Ramos (cell line): ENCODE results near the gene CELA2A.
"Not testable (repeated sequence)": the region's sequence is repeated elsewhere in the genome, so short reads cannot be mapped to it uniquely, and the experiment has no call there.

ENCODE experiments used
- in situ Hi-C: fragments of 300-500 bp; cut with MboI; formaldehyde crosslinking; loops from one replicate; pipeline ENCODE4 v1.14.3; 2022; ENCODE audit warnings: low sequenced_read_pairs; ENCODE audit not compliant: unreplicated experiment

Gene CELA2A

DNA sequence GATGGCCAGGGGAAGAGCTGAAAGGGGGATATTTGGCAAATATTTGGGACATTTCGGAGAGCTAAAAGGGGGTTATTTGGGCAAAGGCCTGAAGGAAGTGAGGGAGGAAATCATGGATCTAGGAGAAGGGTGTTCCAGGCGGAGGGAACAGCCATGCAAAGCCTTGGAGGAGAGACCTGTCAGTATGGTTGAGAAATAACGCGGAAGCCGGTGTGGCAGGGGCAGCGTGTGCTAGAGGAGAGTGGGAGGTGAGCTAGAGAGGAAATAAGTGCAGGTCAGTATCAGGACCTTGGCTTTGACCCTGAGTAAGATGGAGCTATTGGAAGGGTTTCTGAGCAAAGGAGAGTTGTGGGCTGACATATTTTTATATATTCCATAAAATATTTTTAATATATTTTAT lies 15.3 kb upstream of the CELA2A start:
- in situ Hi-C loops, result loop anchor here (25.0 kb wide), 1 partner anchor 304 kb away; no protein-coding TSS in a partner anchor

DNA sequence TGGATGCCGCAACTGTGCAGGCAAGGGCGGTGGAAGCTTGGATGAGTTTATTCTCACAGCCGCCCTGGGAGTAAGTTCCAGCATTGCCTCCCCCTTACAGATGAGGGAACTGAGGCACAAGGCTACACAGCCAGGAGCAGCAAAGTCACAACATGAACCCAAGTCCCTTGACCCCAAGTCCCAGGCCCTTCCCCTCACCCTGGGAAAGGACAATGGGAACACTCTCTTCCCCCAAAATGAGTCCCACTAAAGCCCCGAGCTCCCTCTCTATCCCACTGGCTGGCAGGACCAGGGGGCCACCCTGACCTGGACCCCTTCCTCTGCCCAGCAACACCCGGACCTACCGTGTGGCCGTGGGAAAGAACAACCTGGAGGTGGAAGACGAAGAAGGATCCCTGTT lies 14.4 kb upstream of the CELA2A start:
- in situ Hi-C loops, result loop anchor here (25.0 kb wide), 1 partner anchor 305 kb away; no protein-coding TSS in a partner anchor

DNA sequence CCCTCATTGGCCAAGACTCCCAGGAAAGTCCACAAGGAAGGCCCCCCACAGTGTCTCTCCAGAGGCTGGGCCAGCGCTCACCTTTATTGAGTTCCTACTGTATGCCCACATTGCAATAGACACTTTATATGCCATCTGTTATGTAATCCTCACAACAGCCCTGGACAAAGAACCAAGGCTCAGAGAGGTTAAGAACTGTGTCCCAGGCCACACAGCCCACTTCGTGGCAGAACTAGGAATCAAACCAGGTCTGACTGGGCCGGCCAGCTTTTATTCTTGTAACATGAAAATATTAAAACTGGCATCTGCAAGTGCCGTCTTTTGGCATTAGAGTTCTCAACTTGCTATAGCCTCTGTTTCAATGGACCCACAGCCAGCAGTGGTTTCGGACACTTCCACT lies 13.8 kb upstream of the CELA2A start:
- in situ Hi-C loops, result loop anchor here (25.0 kb wide), 1 partner anchor 305 kb away; no protein-coding TSS in a partner anchor

DNA sequence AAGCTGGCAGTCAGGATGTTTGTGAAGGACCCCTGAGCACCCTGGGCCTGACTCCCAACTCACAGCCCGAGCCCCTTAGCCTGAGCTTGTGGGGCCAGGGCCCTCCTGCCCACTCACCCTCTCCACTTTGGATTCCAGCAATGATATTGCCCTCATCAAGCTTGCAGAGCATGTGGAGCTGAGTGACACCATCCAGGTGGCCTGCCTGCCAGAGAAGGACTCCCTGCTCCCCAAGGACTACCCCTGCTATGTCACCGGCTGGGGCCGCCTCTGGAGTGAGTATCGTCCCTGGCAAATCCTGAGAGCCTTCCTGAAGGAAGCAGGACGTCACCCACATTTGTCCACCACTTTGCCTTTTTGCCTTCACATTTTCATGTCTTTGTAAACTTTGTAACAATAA lies 13.3 kb upstream of the CELA2A start:
- in situ Hi-C loops, result loop anchor here (25.0 kb wide), 1 partner anchor 306 kb away; no protein-coding TSS in a partner anchor

DNA sequence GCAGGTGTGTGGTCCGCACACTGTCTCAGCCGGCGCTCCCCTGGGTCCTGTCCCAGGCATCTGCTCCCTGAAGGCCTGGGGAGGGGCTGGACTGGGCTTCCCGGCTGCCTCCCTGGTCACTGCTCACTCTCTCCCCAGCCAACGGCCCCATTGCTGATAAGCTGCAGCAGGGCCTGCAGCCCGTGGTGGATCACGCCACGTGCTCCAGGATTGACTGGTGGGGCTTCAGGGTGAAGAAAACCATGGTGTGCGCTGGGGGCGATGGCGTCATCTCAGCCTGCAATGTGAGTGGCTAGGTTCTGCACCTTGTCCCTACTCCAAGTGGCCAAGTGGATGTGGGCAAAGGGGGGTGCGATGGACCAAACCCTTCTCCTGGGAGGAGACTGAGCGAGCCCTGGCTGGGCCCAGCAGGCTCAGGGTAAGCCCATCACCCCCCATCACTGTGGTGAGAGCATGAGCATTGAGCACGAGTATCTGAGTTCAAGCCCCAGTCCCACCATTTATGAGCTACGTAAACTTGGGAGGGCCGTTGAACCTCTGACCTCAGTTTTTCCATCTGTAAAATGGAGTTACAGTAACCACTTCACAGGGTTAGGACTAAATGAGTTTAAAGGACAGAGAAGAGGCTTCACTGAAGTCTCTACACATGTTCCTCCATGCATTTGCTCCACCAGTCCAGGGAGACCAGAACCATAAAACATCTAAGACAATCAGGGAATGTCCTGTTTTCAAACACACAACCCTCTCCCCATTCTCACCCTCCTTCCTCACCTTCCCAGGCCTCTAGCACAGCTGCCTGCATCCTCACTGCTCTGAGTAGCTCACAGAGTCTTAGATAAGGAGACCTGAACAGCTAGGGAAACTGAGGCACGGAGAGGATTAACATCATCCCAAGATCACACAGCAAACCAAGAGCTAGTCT lies 11.8 kb upstream of the CELA2A start:
- in situ Hi-C loops, result loop anchor here (25.0 kb wide), 1 partner anchor 307 kb away; no protein-coding TSS in a partner anchor

DNA sequence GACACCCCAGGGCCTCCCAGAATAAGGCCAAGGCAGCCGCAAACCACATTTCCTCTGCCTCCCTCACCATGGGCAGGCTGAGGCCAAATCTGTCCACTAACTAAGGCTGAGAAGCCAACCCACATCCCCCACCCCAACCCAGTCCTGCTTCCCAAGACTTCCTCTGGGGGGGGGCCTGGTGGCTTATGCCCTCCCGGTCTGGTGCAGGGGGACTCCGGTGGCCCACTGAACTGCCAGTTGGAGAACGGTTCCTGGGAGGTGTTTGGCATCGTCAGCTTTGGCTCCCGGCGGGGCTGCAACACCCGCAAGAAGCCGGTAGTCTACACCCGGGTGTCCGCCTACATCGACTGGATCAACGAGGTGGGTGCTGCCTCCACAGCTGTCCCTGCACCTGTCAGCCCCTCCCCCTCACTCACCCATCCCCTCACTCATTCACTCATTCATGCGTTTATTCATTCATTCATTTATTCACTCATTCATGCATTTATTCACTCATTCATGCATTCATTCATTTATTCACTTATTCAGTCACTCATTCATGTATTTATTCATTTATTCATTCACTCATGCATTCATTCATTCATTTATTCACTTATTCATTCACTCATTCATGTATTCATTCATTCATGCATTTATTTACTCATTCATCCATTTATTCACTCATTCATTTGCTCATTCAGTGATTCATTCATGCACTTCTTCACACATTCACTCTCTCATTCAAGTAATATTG lies 11.0 kb upstream of the CELA2A start:
- in situ Hi-C loops, result loop anchor here (25.0 kb wide), 1 partner anchor 308 kb away; no protein-coding TSS in a partner anchor

DNA sequence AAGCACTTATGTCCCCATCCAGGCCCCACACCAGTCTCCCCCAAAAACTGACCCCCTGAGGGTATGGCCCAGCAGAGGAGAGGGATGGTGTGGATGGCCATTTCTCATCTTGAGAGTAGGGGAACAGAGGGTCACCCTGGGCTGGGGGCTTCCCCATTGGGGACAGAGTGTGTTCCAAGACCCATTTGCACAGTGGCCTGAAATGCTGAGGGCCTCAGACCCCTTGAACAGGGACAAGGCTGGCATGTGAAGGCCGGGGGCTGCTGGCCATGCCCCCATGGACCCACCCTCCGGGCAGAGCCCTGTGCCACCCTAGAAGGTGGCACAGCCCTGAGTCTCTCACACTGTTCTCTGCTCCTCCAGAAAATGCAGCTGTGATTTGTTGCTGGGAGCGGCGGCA lies 10.3 kb upstream of the CELA2A start:
- in situ Hi-C loops, result loop anchor here (25.0 kb wide), 1 partner anchor 309 kb away; no protein-coding TSS in a partner anchor

DNA sequence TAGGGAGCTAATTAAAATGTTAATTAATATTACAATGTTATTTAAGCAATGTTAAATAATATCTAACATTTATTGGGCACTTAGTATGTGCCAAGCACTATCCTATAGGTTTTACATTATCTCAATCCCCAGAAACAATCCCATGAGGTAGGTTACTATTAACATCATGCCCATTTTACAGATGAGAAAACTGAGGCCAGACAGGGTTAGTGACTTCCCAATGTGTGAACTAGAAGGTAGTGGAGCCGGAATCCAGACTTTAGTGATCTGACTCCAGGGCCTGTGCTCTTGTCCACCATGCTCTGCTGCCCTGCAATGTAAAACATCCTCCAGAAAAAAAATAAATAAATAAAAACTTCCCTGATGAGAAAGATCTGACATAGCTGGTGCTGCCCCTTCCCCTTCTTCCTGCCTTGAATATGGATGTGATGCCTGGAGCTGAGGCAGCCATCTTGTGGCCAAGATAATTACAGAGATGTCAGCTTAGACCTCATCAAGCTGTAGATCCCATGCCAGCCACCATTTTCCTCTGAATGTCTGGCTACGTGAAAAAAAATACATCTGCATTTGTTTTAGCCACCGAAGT lies 7.6 kb upstream of the CELA2A start:
- in situ Hi-C loops, result loop anchor here (25.0 kb wide), 1 partner anchor 312 kb away; no protein-coding TSS in a partner anchor

DNA sequence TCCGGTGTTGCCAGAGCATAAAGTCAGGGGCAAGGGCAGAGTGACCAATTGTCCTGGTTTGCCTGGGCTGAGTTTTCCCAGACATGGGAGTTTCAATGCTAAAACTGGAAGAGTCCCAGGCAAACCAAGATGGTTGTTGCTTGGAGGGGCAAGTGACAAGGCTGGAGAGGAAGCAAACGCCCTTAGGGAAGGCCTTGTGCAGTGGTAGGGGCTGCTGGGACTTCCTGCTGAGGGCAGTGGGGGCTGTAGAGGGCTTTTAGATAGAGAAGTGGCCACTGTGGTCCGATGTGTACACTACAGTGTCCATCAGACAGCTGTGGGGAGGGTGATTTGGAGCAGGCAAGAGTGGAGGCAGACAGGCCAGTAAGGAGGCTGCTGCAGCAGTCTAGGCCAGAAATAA lies 7.0 kb upstream of the CELA2A start:
- in situ Hi-C loops, result loop anchor here (25.0 kb wide), 1 partner anchor 312 kb away; no protein-coding TSS in a partner anchor

DNA sequence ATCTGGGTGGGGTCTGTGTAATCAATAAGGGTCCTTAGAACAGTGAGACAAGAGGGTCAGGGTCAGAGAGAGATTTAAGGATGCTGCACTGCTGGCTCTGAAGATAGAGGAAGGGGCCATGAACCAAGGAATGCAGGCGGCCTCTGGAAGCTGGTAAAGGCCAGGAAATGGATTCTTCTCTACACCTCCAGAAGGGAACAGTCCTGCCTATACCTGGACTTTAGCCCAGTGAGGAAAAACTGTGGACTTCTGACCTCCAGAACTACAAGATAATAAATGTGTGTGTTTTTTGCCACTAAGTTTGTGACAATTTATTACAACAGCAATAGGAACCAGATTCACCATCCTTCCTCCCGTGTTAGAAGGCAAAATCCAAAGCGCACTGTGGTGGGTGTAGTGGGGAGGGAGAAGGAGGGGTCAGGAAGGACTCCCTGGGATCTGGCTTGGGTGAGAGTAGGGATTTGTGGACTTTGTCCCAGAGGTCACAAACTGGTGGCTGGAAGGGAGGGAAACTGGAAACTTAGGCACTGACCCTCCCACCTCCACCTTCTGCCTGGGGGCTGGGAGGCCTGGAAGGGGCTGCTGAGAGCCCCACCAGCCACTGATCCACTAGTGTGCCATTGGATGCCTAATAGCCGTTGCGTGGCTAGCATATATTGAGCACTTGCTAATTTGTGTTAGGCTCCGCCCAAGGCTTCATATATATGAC lies 5.4 kb upstream of the CELA2A start:
- in situ Hi-C loops, result no loop called here

DNA sequence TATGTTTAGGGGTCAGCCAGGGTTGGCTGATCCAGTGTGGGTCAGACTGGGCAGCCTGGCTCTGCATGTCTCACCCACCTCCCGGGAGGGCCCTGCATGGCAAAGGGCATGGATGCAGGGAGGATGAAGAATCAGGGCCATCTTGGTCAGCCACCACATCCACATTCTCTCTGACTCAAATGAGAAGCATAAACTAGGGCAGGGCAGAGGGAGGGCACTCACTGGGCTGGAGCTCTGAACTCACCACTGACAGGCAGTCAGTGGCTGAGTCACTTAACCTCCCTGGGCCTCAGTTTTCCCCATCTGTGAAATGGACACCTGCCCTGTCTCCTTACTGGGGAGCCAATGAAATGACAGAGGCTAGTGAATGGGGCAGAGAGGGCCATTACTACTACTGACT lies 4.3 kb upstream of the CELA2A start:
- in situ Hi-C loops, result no loop called here

DNA sequence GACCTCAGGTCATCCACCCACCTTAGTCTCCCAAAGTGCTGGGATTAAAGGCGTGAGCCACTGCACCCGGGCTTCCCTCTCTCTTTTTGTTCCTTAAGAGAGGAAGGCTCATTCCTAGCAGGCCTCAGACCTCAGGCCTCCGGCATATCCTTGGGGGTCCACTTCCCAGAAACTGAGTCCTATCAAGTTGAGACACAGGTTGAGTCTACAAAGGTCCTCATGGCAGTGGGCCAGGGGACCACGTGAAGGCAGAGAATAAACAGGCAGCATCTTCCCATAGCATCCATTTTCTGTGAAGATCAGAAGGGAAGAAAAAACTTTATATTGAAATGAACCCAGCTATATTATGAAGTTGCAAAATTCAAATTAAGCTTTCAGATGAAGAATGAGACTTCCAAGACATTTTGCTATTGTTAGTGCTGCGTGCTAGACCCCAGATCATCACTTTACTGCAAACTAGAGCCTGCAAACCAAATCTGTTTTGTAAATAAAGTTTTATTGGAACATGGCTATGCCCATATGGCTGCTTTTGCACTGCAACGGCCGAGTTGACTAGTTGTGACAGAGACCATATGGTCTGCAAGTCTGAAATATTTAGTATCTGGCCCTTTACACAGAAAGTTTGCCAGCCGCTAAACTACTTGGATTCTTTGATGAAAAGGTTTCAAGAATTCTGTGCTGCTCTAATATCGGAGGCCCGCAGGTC lies 3.5 kb upstream of the CELA2A start:
- in situ Hi-C loops, result no loop called here

DNA sequence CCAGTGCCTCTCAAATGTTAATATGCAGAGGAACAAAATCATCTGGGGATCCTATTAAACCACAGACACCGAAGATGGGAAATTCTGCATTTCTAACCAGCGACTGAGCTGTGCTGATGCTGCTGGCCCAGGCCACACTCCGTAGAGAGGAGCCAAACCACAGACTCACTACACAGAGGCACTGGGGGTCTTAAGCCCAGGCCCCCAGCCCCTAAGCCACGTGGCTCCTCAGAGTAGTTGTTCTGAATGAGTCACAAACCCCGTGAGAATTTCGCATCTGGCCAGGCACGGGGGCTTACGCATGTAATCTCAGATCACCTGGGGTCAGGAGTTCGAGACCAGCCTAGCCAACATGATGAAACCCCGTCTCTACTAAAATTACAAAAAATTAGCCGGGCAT lies 2.8 kb upstream of the CELA2A start:
- in situ Hi-C loops, result no loop called here

DNA sequence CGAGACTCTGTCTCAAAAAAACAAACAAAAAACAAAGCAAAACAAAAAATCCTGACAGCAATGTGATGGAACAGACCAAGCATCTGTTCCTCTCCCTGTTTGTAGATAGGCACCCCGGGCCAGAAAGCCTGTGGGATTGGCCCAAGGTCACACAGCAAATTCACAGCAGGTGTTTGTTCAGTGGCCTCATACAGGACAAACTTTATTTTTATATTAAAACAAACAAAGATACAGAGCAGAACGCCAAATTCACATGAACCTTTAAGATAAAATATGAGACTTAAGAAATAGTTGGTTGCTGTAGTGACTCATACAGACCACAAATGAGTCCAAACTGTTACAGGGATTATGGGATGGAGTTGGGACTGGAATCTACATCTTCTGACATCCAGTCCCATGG lies 2.3 kb upstream of the CELA2A start:
- in situ Hi-C loops, result no loop called here

DNA sequence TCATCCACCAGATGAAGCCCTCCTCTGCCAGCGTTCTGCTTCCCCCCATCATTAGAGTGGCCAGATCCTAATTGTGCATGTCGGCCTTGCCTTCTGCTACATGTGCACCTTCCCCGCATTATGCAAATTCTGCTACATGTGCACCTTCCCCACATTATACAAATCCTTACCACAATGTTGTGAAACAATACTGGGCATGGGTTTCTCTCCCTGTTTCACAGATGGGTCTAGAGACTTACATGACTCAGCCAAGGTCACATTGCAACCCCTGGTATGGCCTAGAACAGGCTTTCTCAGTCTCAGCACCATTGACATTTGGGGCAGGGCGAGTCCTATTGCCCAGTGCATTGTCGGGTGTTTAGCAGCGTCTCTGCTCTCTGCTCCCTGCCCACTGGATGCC lies 1.0 kb upstream of the CELA2A start:
- in situ Hi-C loops, result no loop called here

DNA sequence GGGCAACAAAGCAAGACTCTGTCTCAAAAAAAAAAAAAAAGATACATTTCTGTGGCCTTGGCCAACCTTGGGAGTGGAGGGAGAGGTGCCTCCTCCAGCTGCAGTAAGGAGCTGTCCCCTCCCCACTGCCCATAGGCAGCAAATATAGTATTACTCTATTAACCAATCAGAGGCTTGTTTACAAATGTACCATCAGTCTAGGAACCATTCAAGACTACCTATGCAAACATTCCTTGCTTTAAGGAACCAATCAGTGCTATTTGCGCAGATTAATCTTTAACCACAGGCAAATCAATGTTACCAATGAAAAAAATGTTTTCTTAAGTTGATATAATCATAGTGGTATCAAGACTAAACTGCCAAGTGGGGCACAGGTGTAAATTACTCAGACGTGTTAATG lies 1.1 kb downstream of the CELA2A start:
- in situ Hi-C loops, result no loop called here

DNA sequence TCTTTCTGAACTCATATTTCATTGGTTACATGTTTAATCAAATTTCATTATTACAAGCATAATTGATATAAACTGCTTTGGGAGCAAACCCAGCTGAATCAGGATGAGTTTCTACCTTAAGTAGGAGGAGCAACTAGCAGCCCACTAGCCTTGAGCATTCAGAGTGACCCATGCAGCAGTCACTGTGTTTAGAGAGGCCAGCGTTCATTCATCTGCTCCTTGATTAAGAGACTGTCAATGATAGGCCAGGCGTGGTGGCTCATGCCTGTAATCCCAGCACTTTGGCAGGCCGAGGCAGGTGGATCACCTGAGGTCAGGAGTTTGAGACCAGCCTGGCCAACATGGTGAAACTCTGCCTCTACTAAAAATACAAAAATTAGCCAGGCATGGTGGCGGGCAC lies 1.9 kb downstream of the CELA2A start:
- in situ Hi-C loops, result not testable (repeated sequence)

DNA sequence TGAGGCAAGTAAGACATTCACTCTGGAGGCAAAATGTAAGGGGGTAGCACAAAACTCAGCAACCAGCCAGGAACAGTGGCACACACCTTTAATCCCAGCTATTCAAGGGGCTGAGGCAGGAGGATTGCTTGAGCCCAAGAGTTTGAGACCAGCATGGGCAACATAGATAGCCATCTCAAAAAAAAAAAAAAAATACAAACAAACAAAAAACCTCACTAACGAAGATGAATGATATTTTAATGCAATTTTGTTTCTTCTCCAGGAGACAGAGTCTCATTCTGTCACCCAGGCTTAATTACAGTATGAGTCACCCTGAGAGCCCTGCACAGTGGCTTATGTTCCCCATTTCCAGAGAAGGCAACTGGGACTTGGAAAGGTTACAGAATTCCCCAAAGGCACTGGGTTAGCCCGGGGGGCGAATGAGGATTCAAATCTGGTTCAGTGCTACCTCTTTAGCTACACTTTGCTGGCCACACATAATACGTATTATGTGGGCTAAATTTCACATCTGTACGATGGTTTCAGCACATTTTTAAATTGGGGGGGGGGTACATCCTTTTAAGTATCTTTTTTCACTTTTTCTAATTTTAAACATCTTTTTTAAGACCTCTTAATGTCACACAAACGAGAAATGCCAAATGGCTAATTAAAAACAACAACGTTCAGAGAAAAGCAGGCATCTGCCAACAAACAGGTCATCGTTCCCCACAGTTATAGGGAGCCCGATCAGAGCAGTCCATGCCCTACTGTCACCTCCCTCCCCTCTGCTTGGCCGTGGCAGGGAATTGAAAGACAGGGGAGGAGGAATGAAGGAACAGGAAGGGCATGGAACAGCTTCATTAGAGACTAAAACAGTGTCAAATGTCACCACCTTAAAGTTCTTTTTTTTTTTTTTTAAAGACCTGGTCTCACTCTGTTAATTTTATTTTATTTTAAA lies 3.5 kb downstream of the CELA2A start:
- in situ Hi-C loops, result no loop called here
